Stimulated activated CD4-positive, alpha-beta T cell treated with anti-CD3 and anti-CD28 coated beads, TNF-alpha, amount 100 ng/mL, for 1 hour (primary cell): Measurements from ENCODE around the gene TRNAU1AP.
A peak's percentile ranks its signal among the peaks of the same experiment; 100 is the strongest.
"Not testable (repeated sequence)": the region's sequence is repeated elsewhere in the genome, so short reads cannot be mapped to it uniquely, and the experiment has no call there.

Experiments used
- DNase-seq, 3 donors: peaks; one replicate each; pipeline ENCODE4 v3.0.0-alpha.2; 2020; ENCODE audit warnings: low read depth in 3 of 3, low spot score in 1 of 3

Gene TRNAU1AP

GRCh38 chr1:28577052-28577678, 24.3 kb downstream of the TRNAU1AP start:
- peak in 1 of 3 donors; percentile 34 for DNase-seq

GRCh38 chr1:28577738-28578536, 25.1 kb downstream of the TRNAU1AP start:
- peak in 1 of 3 donors; percentile 18 for DNase-seq

- DNase-seq: no peak
Observed at GRCh38 chr1:28578696-28579218, 25.9 kb downstream of the TRNAU1AP start.

GRCh38 chr1:28579401-28579800, 26.5 kb downstream of the TRNAU1AP start:
- DNase-seq: no peak

- peak; percentile 22 to 45 (median 32) for DNase-seq
Observed at GRCh38 chr1:28580722-28581530, 28.0 kb downstream of the TRNAU1AP start.

GRCh38 chr1:28581531-28582247, 28.8 kb downstream of the TRNAU1AP start:
- peak; percentile 83 to 91 (median 90) for DNase-seq

GRCh38 chr1:28582248-28582615, 29.3 kb downstream of the TRNAU1AP start:
- DNase-seq: peak in 1 of 3 donors; percentile 3

- DNase-seq: not testable (repeated sequence)
Observed at GRCh38 chr1:28586585-28587391, 33.9 kb downstream of the TRNAU1AP start.

GRCh38 chr1:28591708-28592320, 38.9 kb downstream of the TRNAU1AP start, which contains the start of gene RAB42:
Gene RAB42 (plus strand): TSS chr1:28592265. CDS start chr1:28592512, 247 bp downstream.
- no peak for DNase-seq

GRCh38 chr1:28592321-28593071, 39.6 kb downstream of the TRNAU1AP start:
- no peak for DNase-seq

GRCh38 chr1:28593988-28594356, 41.1 kb downstream of the TRNAU1AP start:
- DNase-seq: not testable (repeated sequence)

- DNase-seq: not testable (repeated sequence)
Observed at GRCh38 chr1:28594686-28595411, 42.0 kb downstream of the TRNAU1AP start.

- DNase-seq: no peak
Observed at GRCh38 chr1:28595412-28596191, 42.7 kb downstream of the TRNAU1AP start.

- DNase-seq: not testable (repeated sequence)
Observed at GRCh38 chr1:28596276-28596675, 43.4 kb downstream of the TRNAU1AP start.

GRCh38 chr1:28601696-28602095, 48.8 kb downstream of the TRNAU1AP start:
- no peak for DNase-seq

GRCh38 chr1:28602536-28603439, 49.9 kb downstream of the TRNAU1AP start:
- DNase-seq: no peak
